Smooth muscle cell of trachea (primary cell): Measurements from ENCODE around the gene ZBTB7A. TPM values are rescaled to one million over a fixed set of nuclear protein-coding genes. Genes with fewer than 3 reads are reported as not detected.

Source experiments
- total RNA-seq: library from RNA; depleted of rRNA; stranded (reverse); fragments of >200 nt; gene quantifications from 2 replicates; pipeline ENCODE4 v1.2.1, GENCODE V29; 2014

ZBTB7A gene
- total RNA-seq, result 32.9 and 49.3 TPM in 2 replicates

GRCh38 chr19:4066682-4067395 lies at the start of gene ZBTB7A:
Gene ZBTB7A, minus strand, starts transcription at chr19:4066899. Its CDS starts 11,667 bp downstream, at chr19:4055232.

DNA sequence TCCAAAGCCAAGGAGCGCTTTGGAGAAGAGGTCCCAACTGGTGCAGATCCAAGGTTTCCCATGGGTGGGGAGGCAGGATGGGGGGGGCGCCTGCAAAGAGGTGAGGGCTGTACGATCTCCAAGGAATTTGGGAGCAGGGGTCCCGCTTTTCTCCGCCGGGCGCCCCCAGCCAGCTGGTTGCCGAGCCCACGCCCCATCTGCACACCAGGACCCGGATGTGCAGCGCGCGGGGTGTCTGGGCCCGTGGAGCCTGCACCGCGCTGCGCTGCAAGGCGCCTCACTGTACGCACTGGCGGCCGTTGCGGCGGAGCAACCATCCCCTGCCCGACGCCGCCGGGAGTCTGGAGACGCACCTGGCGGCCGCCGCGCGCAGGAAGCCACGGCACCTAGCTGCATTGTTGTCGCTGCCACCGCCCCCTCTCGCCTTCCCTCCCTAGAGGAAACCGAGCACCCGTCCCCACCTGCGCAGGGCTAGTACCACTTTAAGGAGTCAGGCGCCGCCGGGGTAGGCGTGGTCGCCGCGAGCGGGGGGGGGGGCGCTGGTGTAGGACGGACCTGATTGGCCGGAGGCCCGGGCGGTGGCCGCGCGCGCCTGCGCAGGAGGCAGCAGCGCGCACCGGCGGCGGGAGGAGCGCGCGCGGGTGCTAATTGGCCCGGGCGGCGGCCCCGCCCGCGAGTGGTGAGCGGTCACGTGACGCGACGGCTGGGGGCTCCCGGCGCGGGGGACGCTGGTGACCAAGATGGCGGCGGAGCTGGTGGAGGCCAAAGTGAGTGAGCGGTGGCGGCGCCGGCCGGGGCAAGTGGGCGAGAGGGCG lies 59.5 kb downstream of the ZBTB7A start, which contains the start of gene PIAS4:
TSS of gene PIAS4 (plus strand) at position 716 of the 815 bp plus-strand sequence. CDS start at position 741, 25 bp downstream.

Other genes starting within 250 kb of the ZBTB7A start
- gene ZFR2, start 197.9 kb downstream of the ZBTB7A start, total RNA-seq, result not detected in 2 replicates
- gene ATCAY, start 186.2 kb downstream of the ZBTB7A start, total RNA-seq, result not detected in 2 replicates
- not detected in 2 replicates for gene NMRK2, start 133.8 kb downstream of the ZBTB7A start, total RNA-seq
- gene DAPK3, start 95.8 kb downstream of the ZBTB7A start, total RNA-seq, result 103 and 139 TPM in 2 replicates
- gene EEF2, start 81.4 kb downstream of the ZBTB7A start, total RNA-seq, result 2,700 and 4,831 TPM in 2 replicates
- gene PIAS4, start 59.2 kb downstream of the ZBTB7A start, total RNA-seq, result 14.8 and 33.6 TPM in 2 replicates
- 152 and 278 TPM in 2 replicates for gene MAP2K2, start 57.2 kb upstream of the ZBTB7A start, total RNA-seq
- not detected in 2 replicates for gene CREB3L3, start 86.7 kb upstream of the ZBTB7A start, total RNA-seq
- gene SIRT6, start 115.7 kb upstream of the ZBTB7A start, total RNA-seq, result 18.5 and 23.3 TPM in 2 replicates
- gene ANKRD24, start 115.8 kb upstream of the ZBTB7A start, total RNA-seq, result 1.0 and 5.0 TPM in 2 replicates
- 0.83 TPM in 1 of 2 replicates, not detected in the other for gene EBI3, start 162.6 kb upstream of the ZBTB7A start, total RNA-seq
- 12.1 and 20.2 TPM in 2 replicates for gene YJU2, start 180.2 kb upstream of the ZBTB7A start, total RNA-seq
- not detected in 2 replicates for gene SHD, start 212.4 kb upstream of the ZBTB7A start, total RNA-seq
- not detected in 2 replicates for gene TMIGD2, start 235.5 kb upstream of the ZBTB7A start, total RNA-seq
- gene FSD1, start 237.7 kb upstream of the ZBTB7A start, total RNA-seq, result 12.9 and 19.2 TPM in 2 replicates